ENCODE data around the gene AFF1.

GRCh38 chr4:86917212-86918039, 17.4 kb upstream of the AFF1 start:
- TF ChIP-seq CTCF (optimal IDR thresholded peaks at IDR 0.05 in 1 of 3, IDR thresholded peaks at IDR 0.05 in 1 of 3, conservative IDR thresholded peaks at IDR 0.05 in 1 of 3; ENCODE audit: extremely low read depth in 1 of 3, insufficient read depth in 2 of 3, low read length in 3 of 3) (no peak), EZH2 (IDR thresholded peaks at IDR 0.05; ENCODE audit: low read length) (no peak)

All from keratinocyte (primary cell).